LNCaP clone FGC (cell line): ENCODE results near the gene AKNA.

Experiments used
- DNase-seq: peaks from one replicate; pipeline ENCODE4 v3.0.0-alpha.2; 2011; ENCODE audit warnings: low read depth
- H3K4me3 ChIP-seq: 2 replicates; pipeline ENCODE4 v1.5.1; 2011; ENCODE audit warnings: mild to moderate bottlenecking, low read depth, low read length, control low read depth
- CTCF ChIP-seq: IDR thresholded peaks from 2 replicates; pipeline ENCODE4 v1.5.1; 2012; ENCODE audit warnings: mild to moderate bottlenecking; ENCODE audit not compliant: control insufficient read depth, insufficient read depth; ENCODE audit errors: extremely low read depth

AKNA gene

GRCh38 chr9:114347675-114348074 lies 40.1 kb downstream of the AKNA start:
- H3K4me3 ChIP-seq = no peak overlapping the region
- TF ChIP-seq CTCF = no peak
- no peak for DNase-seq

GRCh38 chr9:114346146-114346545 lies 41.6 kb downstream of the AKNA start:
- TF ChIP-seq CTCF = no peak
- H3K4me3 ChIP-seq = no peak overlapping the region
- no peak for DNase-seq

- no peak overlapping the region for H3K4me3 ChIP-seq
- no peak for DNase-seq
- TF ChIP-seq CTCF = no peak
These were observed 42.2 kb downstream of the AKNA start for GRCh38 chr9:114345493-114346065.

- TF ChIP-seq CTCF = no peak
- no peak for DNase-seq
- H3K4me3 ChIP-seq = no peak overlapping the region
These were observed 43.1 kb downstream of the AKNA start for GRCh38 chr9:114344692-114345091.

GRCh38 chr9:114344188-114344566 lies 43.6 kb downstream of the AKNA start:
- no peak for TF ChIP-seq CTCF
- H3K4me3 ChIP-seq = no peak overlapping the region
- no peak for DNase-seq

- TF ChIP-seq CTCF = no peak
- DNase-seq = no peak
- no peak overlapping the region for H3K4me3 ChIP-seq
These were observed 44.2 kb downstream of the AKNA start for GRCh38 chr9:114343471-114344187.

- no peak overlapping the region for H3K4me3 ChIP-seq
- TF ChIP-seq CTCF = no peak
- DNase-seq = no peak
These were observed 44.9 kb downstream of the AKNA start for GRCh38 chr9:114342755-114343440.
